Measurements from ENCODE around the gene SLC15A1.

The SLC15A1 gene

GRCh38 chr13:98690348-98691022, 62.0 kb downstream of the SLC15A1 start:
- no peak for DNase-seq

GRCh38 chr13:98689347-98689968, 63.0 kb downstream of the SLC15A1 start:
- no peak for DNase-seq

- no peak for DNase-seq
These were observed 64.1 kb downstream of the SLC15A1 start for GRCh38 chr13:98688373-98688772.

- DNase-seq, result no peak
These were observed 65.2 kb downstream of the SLC15A1 start for GRCh38 chr13:98687319-98687718.

- DNase-seq, result no peak
These were observed 66.2 kb downstream of the SLC15A1 start for GRCh38 chr13:98686270-98686669.

- no peak for DNase-seq
These were observed 67.3 kb downstream of the SLC15A1 start for GRCh38 chr13:98685146-98685545.

- no peak for DNase-seq
These were observed 71.4 kb downstream of the SLC15A1 start for GRCh38 chr13:98681049-98681448.

GRCh38 chr13:98678741-98679140, 73.7 kb downstream of the SLC15A1 start:
- DNase-seq, result no peak

DNA sequence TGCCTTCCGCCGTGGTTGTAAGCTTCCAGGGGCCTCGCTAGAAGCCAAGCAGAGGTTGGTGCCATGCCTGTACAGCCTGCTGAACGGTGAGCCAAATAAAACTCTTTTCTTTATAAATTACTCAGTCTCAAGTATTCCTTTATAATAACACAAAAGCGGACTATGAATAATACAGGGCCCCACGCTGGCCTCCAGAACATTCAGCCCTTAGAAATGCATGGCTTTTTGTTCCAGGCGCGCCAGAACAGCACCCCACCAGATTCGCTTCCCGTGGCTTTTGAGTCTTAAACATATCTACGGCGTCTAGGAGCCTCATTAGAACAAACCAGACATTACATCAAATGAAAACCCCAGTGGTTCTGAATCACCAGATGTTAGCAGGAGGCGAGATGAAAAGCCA, 75.1 kb downstream of the SLC15A1 start:
- peak; percentile 88 for DNase-seq

DNA sequence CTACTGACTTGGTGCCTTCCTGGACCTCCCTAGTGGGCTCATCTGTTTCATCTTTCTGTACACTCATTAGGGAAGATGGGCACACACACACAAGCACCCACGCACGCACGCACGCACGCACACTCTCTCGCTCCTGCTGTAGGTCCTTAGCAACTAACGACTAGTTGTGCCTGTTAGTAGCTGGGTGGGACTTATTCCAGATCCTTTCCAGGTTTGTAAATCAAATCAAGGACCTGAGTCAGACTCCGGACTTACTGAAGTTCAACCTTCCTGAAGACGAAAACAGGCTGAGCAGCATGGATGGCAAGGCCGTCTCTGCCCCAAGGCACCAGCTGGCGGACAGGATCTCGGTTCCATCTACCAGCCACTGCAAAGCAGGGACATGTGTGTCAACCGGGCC, 76.2 kb downstream of the SLC15A1 start:
- no peak for DNase-seq

GRCh38 chr13:98675837-98676236, 76.6 kb downstream of the SLC15A1 start:
- no peak for DNase-seq

DNA sequence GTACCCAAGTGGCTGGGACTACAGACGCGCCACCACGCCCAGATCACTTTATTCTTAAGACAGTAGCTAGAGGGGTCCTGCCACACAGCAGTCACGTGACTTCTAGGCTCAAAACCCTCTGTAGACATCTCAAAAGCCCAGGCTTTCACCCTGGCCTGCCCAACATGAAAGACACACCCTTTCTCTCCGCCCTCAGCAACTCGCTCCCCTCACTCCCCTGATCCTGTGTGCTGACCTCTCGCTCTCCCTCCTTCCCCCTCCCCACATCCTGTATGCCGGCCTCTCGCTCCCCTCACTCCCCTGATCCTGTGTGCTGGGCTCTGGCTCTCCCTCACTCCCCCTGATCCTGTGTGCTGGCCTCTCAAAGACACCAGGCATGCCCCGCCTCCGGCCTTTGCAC, 77.4 kb downstream of the SLC15A1 start:
- DNase-seq, result no peak

DNA sequence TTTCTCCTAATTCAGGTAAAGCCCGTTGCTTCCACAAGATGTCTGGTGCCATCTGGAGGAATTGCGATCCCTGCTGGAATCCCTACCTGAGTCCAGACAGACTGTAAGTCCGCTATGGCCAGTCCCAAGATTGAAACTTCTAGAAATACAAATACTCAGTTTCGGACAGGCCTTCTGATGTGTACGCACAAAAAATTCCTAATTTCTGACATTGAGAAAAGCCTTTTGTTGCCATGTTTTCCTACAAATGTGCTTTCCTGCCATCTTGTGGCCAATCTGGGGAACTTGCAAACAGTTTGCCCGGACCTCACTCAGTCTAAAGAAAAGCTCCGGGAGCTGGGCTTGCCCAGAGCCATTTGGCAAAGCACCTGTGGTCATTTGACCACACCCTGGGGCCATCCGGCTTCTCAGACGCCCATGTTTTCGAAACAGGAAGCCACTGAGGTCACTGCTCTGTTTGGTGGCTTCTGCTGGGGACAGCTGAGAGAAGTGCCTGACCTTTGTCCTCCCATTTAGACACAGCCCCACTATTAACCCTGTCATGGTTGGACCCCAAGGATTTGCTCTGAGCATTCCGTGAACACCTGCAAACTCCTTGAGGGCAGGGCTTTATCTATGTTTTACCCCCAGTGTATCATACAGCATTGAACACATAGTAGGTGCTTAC, 79.4 kb downstream of the SLC15A1 start:
- peak; percentile 64 for DNase-seq

GRCh38 chr13:98668155-98668554, 84.3 kb downstream of the SLC15A1 start:
- no peak for DNase-seq

GRCh38 chr13:98665638-98665995, 86.9 kb downstream of the SLC15A1 start:
- DNase-seq, result no peak

DNA sequence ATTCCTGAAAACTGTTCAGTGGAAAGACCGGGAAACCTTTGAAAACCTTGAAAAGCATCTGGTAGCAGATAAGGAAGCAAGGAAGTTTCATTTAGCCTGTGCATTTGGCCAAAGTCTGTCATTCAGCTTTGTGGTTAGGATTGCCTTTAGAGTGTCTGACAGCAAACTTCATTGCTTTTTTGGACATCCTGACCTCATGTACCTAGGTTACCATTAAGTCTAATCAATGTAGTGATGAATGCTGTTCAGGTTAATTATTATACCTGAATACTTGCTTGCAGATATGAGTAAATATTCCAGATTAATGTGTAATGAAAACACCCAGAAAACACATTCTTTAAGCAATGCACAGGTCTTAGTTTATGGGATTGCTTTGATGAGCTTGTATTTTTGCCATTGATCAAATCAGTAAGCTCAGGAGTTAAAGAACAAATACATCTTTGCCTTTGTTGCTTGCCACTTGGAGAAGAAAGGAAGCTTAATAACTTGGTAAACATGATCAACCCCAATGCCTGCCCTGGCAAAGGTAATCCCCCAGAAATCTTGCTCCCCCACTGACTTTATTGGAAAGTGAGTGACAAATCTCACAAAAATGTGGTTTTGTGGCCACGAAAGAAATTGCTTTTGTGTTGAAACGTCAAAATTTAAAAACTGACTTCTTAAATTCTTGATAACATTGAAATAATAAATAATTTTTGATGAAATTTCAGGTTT, 87.4 kb downstream of the SLC15A1 start:
- DNase-seq, result peak; percentile 33

DNA sequence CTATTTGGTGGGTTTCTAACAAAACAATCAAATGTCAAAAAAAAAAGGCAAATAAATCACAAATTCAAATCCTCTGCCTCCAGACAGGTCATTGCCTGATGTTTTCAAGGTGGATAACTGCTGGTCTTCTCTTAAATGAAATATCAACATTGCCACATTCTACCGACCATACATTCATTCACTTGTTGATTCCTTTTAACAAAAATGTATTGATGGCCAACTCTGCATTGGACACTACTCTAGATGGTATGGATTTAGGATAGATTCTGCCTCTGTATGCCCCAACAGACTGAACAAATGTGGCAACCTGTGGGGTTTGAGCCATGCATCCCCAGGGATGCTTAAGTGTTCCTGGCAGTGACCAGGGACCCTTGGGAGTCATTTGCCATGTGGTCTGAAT, 88.0 kb downstream of the SLC15A1 start:
- DNase-seq, result no peak

DNA sequence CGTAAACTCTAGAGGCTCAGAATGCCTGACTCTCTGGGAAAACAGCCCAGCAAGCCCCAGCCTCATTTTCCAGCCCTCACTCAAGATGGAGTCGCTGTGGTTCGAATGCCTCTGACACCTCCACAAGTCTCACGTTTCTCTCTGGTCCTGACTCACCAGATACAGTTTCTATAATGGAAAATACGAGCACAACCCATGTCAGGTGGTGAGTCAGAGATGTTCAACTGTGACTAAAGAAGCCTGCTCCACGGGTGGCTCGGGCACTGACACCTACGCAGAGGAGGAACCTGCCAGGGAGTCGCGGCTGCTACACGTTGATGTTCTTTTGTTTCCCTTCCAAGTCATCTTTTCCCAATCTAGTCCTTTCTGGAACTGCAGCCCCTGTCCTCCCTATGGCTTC, 88.4 kb downstream of the SLC15A1 start:
- peak; percentile 82 for DNase-seq

DNA sequence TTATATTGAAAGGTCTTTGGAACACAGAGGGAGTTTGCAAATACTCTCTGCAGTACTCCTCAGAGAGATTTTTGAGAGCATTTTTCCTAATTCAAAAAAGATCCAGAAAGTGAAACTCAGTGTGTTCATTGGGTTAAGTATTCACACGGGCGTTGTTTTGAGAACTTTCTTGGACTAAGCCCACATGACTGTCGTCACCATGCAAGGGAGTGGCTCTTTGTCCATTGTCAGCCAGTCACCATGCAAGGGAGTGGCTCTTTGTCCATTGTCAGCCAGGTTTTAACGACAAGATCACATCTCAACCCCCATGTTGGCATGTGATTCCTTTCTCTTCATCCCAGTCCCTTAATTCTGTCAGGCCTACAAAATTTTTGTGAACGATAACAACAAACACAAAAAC, 94.3 kb downstream of the SLC15A1 start:
- DNase-seq, result peak; percentile 41

DNA sequence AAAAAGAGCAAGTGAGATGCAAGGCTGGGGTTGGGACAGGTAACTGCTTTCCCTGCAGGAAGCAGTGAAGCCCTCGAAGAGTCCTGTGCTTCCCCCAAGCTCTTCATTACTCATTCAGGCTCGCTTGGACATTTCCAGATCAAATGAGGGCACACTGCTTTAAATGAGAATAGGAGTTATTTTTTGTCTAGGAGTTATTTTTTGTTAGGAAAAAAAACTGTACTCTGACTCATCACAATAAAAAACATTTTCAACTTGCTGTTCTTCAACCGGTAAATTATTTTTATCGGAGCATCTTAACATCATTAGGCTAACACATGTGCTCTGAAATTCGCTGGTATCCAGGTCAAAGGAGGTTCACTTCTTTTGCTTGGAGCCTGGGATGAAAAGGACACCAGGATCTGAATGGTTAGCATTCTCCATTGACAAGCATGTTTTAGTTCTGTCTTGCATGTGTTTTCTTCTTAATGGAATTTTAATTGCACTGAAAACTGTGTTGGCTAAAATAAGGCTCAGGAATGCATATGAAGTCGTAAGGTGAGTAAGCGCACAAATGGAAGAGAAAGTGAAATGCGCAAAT, 94.9 kb downstream of the SLC15A1 start:
- DNase-seq, result peak; percentile 40

DNA sequence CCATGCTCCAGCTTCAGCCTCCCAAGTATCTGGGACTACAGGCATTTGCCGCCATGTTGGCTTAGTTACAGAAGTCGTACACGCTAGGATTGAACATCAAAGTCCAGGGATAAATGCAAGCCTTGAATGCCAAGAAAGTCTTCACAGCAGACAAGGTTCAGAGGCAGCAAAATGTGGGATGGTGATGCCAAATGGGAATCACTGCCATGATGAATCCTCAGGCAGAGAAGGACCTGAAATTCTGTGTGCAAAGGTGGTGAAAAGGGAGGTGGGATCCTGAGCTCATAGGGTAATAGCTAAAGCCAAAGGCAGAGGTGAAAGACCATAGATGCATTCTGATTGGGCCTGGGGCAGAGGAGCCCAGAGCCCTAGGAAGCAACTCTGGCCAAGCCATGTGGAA, 96.2 kb downstream of the SLC15A1 start:
- no peak for DNase-seq

DNA sequence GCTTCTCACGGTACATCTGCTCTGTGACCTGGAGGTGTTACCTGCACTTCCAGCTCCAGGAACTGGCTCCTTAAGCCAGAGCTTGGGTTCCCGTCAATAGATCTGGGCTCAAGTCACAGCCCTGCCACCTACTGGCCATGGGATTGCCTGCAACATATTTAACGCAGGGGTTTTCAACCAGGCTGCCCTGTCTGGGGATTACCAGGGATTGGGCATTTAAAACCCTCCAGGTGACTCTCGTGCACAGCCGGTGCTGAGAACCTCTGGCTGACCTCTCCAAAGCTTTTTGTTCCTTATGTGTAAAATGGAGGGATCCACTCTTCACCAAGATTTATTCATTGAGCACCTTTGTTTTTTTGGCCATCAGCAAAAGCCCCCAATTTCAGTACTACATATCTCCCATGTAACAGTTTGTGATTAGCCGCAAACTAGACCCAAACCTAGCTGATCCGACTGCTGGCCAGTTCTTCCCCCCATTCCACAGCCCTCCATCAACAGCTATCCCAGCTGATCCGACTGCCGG, 98.9 kb downstream of the SLC15A1 start:
- peak; percentile 70 for DNase-seq

Data from fibroblast of skin of right biceps (primary cell).